ENCODE data around the gene CDCP2. TPM values are rescaled to one million over a fixed set of nuclear protein-coding genes. Genes with fewer than 3 reads are reported as not detected.

The CDCP2 gene
- total RNA-seq, 2 donors from 2014 or later = not detected

DNA sequence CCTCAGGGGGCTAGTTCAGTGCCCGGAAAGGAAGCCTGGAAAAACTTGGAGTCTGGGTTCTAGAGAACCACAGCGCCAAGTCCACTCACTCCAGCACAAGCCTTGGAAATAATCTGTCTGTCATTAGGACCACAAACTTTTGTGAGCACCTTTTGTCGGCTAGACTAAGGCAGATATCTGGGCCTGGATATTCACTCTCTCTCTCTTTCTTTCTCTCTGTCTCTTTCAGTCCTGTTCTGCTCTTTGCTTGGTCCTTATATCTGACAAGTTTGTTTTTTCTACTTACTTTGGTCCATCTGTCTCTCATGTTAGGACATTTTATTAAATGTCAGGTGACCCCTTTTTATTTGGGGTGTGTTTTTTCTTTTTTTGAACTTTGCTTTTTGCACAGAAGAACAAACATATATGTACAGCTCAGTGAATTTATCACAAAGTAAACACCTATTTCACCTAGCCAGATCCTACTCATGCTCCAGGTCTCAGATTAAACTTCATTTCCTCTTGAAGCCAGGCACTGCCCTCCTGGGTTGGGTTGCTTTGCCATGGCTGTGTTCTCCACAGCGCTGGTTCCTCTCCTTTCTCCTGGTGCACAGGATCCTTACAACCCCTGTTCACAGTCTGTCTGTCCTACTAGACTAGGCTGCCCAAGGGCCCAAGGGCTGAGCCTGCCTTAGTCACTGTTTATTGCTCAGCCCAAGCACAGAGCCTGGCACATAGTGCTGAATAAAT is 58.6 kb downstream of the CDCP2 start:
- WGBS, 2 donors = 38 to 41% methylated on average over 4 of the region's 4 CpGs
- Histone ChIP-seq H3K4me3 (no peak overlapping the region), H3K9me3 (no peaks in the 10 kb centered on the region), H3K27me3 (no peaks in the 10 kb centered on the region), H3K36me3 (replicated peaks in 1 of 2; ENCODE audit: insufficient read depth in 1 of 2, low read depth in 2 of 2) (no peaks in the 10 kb centered on the region), H3K4me1 (peaks cover 29% of the 10 kb centered on the region), H3K27ac (peak overlapping the region; percentile 55 to 79 (median 66))
- DNase-seq = peak; percentile 25 to 39 (median 31)
- intact Hi-C loops (cut with DNase I) = no loop called here
- ATAC-seq = peak; percentile 70
- no peak for TF ChIP-seq POLR2A (IDR thresholded peaks at IDR 0.05)

GRCh38 chr1:54091666-54092065 is 61.1 kb downstream of the CDCP2 start:
- no peak for DNase-seq
- no peak overlapping the region for H3K27ac ChIP-seq
- H3K9me3 ChIP-seq = no peaks in the 10 kb centered on the region
- H3K27me3 ChIP-seq = no peaks in the 10 kb centered on the region
- no peaks in the 10 kb centered on the region for H3K36me3 ChIP-seq (replicated peaks in 1 of 2; ENCODE audit: insufficient read depth in 1 of 2, low read depth in 2 of 2)
- peaks cover 29% of the 10 kb centered on the region for H3K4me1 ChIP-seq
- intact Hi-C loops (cut with DNase I) = no loop called here
- H3K4me3 ChIP-seq = no peak overlapping the region
- no peak for ATAC-seq
- TF ChIP-seq CTCF (IDR thresholded peaks at IDR 0.05) (no peak), POLR2A (IDR thresholded peaks at IDR 0.05) (no peak)
- WGBS, 2 donors = 86% methylated on average over 3 of the region's 3 CpGs

GRCh38 chr1:54088385-54088784 is 64.4 kb downstream of the CDCP2 start:
- DNase-seq (no peak), ATAC-seq (no peak)
- WGBS, 2 donors = 82 to 91% methylated on average over 5 of the region's 5 CpGs
- Histone ChIP-seq H3K4me1 (no peaks in the 10 kb centered on the region), H3K9me3 (no peaks in the 10 kb centered on the region), H3K36me3 (replicated peaks in 1 of 2; ENCODE audit: insufficient read depth in 1 of 2, low read depth in 2 of 2) (no peaks in the 10 kb centered on the region), H3K27ac (no peak overlapping the region), H3K27me3 (no peaks in the 10 kb centered on the region), H3K4me3 (no peak overlapping the region)
- intact Hi-C loops (cut with DNase I) = no loop called here
- TF ChIP-seq POLR2A (IDR thresholded peaks at IDR 0.05) = no peak
- no peak for TF ChIP-seq CTCF (IDR thresholded peaks at IDR 0.05)

DNA sequence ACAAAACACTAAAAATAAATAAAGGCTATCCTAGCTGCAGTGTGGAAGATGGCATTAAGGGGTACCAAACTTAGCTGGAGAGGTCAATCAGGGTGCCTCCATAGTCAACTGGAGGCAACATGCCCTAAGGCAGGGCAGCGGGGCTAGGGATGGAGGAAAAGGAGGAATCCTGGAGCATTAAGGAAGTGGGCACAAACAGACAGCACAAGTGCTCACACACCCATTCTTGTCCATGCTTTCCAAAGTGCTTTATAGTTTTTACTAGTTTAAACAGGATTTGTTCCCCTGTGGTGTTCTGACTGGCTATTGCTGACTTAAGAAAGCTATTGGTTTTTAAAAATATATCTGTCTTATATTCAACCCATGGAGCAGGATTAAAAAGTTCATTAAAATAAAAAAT is 66.0 kb downstream of the CDCP2 start:
- 92 to 100% methylated on average over 1 of the region's 1 CpG for WGBS, 2 donors
- ATAC-seq = no peak

GRCh38 chr1:54084794-54085193 is 68.0 kb downstream of the CDCP2 start:
- no peak for TF ChIP-seq POLR2A (IDR thresholded peaks at IDR 0.05)
- no peak for TF ChIP-seq CTCF (IDR thresholded peaks at IDR 0.05)
- no peak overlapping the region for H3K27ac ChIP-seq
- no peak overlapping the region for H3K4me3 ChIP-seq
- DNase-seq (no peak), ATAC-seq (no peak)
- H3K4me1 ChIP-seq = peaks cover 13% of the 10 kb centered on the region
- H3K9me3 ChIP-seq = no peaks in the 10 kb centered on the region
- H3K36me3 ChIP-seq (replicated peaks in 1 of 2; ENCODE audit: insufficient read depth in 1 of 2, low read depth in 2 of 2) = no peaks in the 10 kb centered on the region
- intact Hi-C loops (cut with DNase I) = no loop called here
- H3K27me3 ChIP-seq = no peaks in the 10 kb centered on the region
- 80 to 85% methylated on average over 2 of the region's 2 CpGs for WGBS, 2 donors

More for the DNA sequence above, 66.0 kb downstream of the CDCP2 start:
- TF ChIP-seq CTCF (IDR thresholded peaks at IDR 0.05) (no peak), POLR2A (IDR thresholded peaks at IDR 0.05) (no peak)
- Histone ChIP-seq H3K27ac (no peak overlapping the region), H3K9me3 (no peaks in the 10 kb centered on the region), H3K4me1 (peaks cover under 1% of the 10 kb centered on the region), H3K27me3 (no peaks in the 10 kb centered on the region), H3K4me3 (no peak overlapping the region), H3K36me3 (replicated peaks in 1 of 2; ENCODE audit: insufficient read depth in 1 of 2, low read depth in 2 of 2) (no peaks in the 10 kb centered on the region)
- DNase-seq = no peak
- intact Hi-C loops (cut with DNase I) = no loop called here

Small RNA genes lying within 50 kb of the gene (small RNA-seq; reads per million reads assigned to genes)
- gene AL353898.1 (not detected), gene AL353898.2 (not detected)

Other genes with a start within 250 kb of the CDCP2 start
- gene IFT25, start 207.3 kb downstream of the CDCP2 start, total RNA-seq = 10 to 100 TPM in 1 of 2 donors, 1 to 10 TPM in 1; 6.6 to 17.6 TPM
- gene LRRC42, start 206.7 kb downstream of the CDCP2 start, total RNA-seq = 10 to 100 TPM in 1 of 2 donors, 1 to 10 TPM in 1; 2.3 to 17.1 TPM
- gene LDLRAD1, start 134.8 kb downstream of the CDCP2 start, total RNA-seq = not detected
- 100 to 1,000 TPM in 1 of 2 donors, 10 to 100 TPM in 1; 89.5 to 131 TPM for gene TMEM59, start 99.8 kb downstream of the CDCP2 start, total RNA-seq
- 1 to 10 TPM; 1.3 to 2.9 TPM for gene TCEANC2, start 99.4 kb downstream of the CDCP2 start, total RNA-seq
- gene CYB5RL, start 47.0 kb upstream of the CDCP2 start, total RNA-seq = 10 to 100 TPM in 1 of 2 donors, 1 to 10 TPM in 1; 6.5 to 13.2 TPM
- gene MRPL37, start 47.2 kb upstream of the CDCP2 start, total RNA-seq = 10 to 100 TPM; 34.9 to 41.8 TPM

Measured in body of pancreas (tissue), 4 donors.